ENCODE measurements around the gene HDAC9.
A peak's percentile ranks its signal among the peaks of the same experiment; 100 is the strongest.

Gene HDAC9

DNA sequence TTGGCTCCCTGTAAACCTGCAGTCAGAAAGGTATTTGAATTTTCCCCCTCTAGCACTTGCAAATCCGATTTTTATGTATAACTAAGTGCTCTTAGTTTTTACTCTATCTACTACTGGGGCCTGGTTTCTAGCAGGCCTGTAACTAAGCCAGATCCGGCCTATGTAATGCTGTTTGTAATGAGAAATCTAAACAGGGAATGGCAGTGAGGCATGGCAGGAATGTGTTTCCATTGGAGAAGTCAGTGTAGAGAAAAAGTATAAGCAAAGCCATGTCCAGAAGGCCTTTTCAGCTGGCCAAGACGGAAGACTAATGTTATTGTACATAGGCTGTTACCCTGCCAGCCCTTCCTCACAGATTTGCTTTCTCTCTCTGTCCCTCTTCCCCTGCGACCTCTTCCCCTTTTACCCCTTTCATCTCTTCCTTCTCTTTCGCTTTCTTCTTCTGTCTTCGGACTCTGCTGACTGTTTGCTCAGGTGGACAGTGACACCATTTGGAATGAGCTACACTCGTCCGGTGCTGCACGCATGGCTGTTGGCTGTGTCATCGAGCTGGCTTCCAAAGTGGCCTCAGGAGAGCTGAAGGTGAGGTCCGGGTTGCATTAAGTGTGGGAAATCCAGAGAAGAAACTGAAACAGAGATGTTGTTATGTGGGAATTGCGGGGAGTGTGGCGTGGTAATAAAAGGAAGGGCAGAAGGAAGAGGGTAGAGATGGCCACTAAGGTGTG, 297.5 kb downstream of the HDAC9 start:
- Histone ChIP-seq H3K4me1 (ENCODE audit: control insufficient read depth, insufficient read depth, low read depth, low read length) (peaks cover 5% of the 10 kb centered on the region), H2BK12ac (ENCODE audit: low read length in 2 of 2) (peak overlapping the region in 1 of 2 experiments; percentile 21), H2AFZ (ENCODE audit: low read depth, low read length) (peak overlapping the region; percentile 15), H3K18ac (ENCODE audit: low read depth in 1 of 2, low read length in 2 of 2) (peak overlapping the region; percentile 3 to 35), H3K4me3 (ENCODE audit: insufficient read depth in 1 of 2, low read depth in 1 of 2, low read length in 2 of 2) (no peak overlapping the region), H2BK15ac (ENCODE audit: low read depth, poor library complexity, severe bottlenecking) (no peak overlapping the region), H4K91ac (ENCODE audit: low read length) (no peak overlapping the region), H2BK5ac (ENCODE audit: low read depth, low read length, poor library complexity, severe bottlenecking) (no peak overlapping the region), H3K27me3 (ENCODE audit: control insufficient read depth in 1 of 2, insufficient read depth in 1 of 2, low read length in 2 of 2) (no peaks in the 10 kb centered on the region), H3K4me2 (ENCODE audit: low read length, poor library complexity, severe bottlenecking) (peak overlapping the region; percentile 33), H2AK5ac (ENCODE audit: low read length, severe bottlenecking) (no peak overlapping the region), H4K8ac (ENCODE audit: low read length) (peak overlapping the region; percentile 33), H3K9me3 (ENCODE audit: control insufficient read depth, low read length) (no peaks in the 10 kb centered on the region), H2BK120ac (ENCODE audit: low read depth, low read length) (no peak overlapping the region), H3K27ac (ENCODE audit: low read length, poor library complexity, severe bottlenecking) (peak overlapping the region; percentile 83), H3K9ac (ENCODE audit: low read length) (no peak overlapping the region), H3K36me3 (ENCODE audit: control insufficient read depth in 1 of 2, insufficient read depth in 2 of 2, low read depth in 1 of 2, low read length in 2 of 2) (no peaks in the 10 kb centered on the region), H3K4ac (ENCODE audit: low read depth in 1 of 2, low read length in 2 of 2) (no peak overlapping the region), H3K14ac (ENCODE audit: low read length in 2 of 2) (no peak overlapping the region), H3K23ac (ENCODE audit: low read length in 2 of 2) (no peak overlapping the region), H3K79me1 (replicated peaks; ENCODE audit: low read length, poor library complexity, severe bottlenecking) (no peaks in the 10 kb centered on the region)
- 87% methylated on average over 13 of the region's 13 CpGs for WGBS
- DNase-seq, result peak; percentile 39

DNA sequence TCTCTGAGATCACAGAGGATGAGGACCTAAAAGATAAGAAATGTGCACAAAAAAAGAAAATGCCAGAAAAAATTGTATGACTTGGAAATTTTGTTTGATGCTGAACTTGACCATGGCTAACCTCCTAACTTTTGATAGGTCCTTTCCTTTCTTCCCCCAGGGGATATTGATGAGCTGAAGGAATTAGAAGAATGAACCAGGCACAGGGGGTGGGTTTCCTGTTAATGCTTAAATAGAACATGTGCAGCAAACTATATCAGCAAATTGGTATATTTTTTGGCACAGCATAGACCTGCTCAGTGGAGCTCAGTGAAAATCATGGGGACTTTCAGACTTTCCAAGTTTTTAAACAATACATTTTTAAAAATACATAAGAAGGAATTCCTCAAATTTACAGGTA, 300.7 kb downstream of the HDAC9 start:
- Histone ChIP-seq H3K4me3 (ENCODE audit: insufficient read depth in 1 of 2, low read depth in 1 of 2, low read length in 2 of 2) (no peak overlapping the region), H2AK5ac (ENCODE audit: low read length, severe bottlenecking) (no peak overlapping the region), H2BK5ac (ENCODE audit: low read depth, low read length, poor library complexity, severe bottlenecking) (no peak overlapping the region), H3K23ac (ENCODE audit: low read length in 2 of 2) (no peak overlapping the region), H3K27me3 (ENCODE audit: control insufficient read depth in 1 of 2, insufficient read depth in 1 of 2, low read length in 2 of 2) (no peaks in the 10 kb centered on the region), H3K27ac (ENCODE audit: low read length, poor library complexity, severe bottlenecking) (no peak overlapping the region), H4K91ac (ENCODE audit: low read length) (no peak overlapping the region), H3K18ac (ENCODE audit: low read depth in 1 of 2, low read length in 2 of 2) (no peak overlapping the region), H3K14ac (ENCODE audit: low read length in 2 of 2) (no peak overlapping the region), H3K36me3 (ENCODE audit: control insufficient read depth in 1 of 2, insufficient read depth in 2 of 2, low read depth in 1 of 2, low read length in 2 of 2) (no peaks in the 10 kb centered on the region), H2AFZ (ENCODE audit: low read depth, low read length) (no peak overlapping the region), H3K4ac (ENCODE audit: low read depth in 1 of 2, low read length in 2 of 2) (no peak overlapping the region), H2BK12ac (ENCODE audit: low read length in 2 of 2) (no peak overlapping the region), H2BK15ac (ENCODE audit: low read depth, poor library complexity, severe bottlenecking) (no peak overlapping the region), H3K9me3 (ENCODE audit: control insufficient read depth, low read length) (no peaks in the 10 kb centered on the region), H3K4me2 (ENCODE audit: low read length, poor library complexity, severe bottlenecking) (no peak overlapping the region), H2BK120ac (ENCODE audit: low read depth, low read length) (no peak overlapping the region), H4K8ac (ENCODE audit: low read length) (no peak overlapping the region), H3K9ac (ENCODE audit: low read length) (no peak overlapping the region), H3K4me1 (ENCODE audit: control insufficient read depth, insufficient read depth, low read depth, low read length) (peaks cover 5% of the 10 kb centered on the region), H3K79me1 (replicated peaks; ENCODE audit: low read length, poor library complexity, severe bottlenecking) (no peaks in the 10 kb centered on the region)
- DNase-seq, result no peak

DNA sequence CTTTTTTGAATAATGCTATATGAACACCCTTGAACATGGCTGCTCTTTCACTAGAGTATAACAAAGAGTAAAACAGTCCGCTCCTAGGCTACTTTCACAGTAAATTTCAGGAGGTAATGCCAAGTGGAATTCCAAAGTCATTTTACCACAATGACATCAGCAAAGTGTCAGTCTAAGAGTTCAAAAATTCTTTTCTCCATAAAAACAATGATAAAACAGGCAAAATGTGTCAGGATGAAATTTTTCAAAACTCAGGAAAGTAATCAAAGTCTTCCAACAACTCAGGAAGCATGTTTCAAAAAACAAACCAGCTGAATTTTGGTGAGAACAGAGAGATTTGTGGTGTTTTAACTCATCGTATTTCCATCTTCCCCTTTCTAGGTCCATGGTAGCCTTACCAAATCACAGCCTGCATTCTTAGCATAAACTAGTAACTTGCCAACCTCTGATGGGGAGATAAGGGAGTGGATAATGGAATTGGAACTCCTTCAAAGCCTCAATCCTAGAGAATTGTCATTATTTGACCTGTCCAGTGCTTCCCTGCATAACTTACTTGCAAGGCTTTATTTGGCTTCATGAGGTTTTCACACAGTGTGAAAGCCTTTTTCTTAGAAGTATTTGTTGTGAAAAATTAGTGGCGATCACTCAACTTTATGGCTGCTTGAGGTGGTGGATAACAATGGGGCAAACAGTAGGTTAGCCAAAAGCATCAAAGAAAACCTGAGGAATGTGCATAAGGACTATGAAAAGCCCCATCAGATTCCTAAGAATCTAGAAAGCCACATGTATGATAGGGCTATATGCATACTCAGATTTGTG, 302.7 kb downstream of the HDAC9 start:
- Histone ChIP-seq H3K4ac (ENCODE audit: low read depth in 1 of 2, low read length in 2 of 2) (no peak overlapping the region), H3K27ac (ENCODE audit: low read length, poor library complexity, severe bottlenecking) (no peak overlapping the region), H2BK12ac (ENCODE audit: low read length in 2 of 2) (no peak overlapping the region), H2BK5ac (ENCODE audit: low read depth, low read length, poor library complexity, severe bottlenecking) (no peak overlapping the region), H3K79me1 (replicated peaks; ENCODE audit: low read length, poor library complexity, severe bottlenecking) (no peaks in the 10 kb centered on the region), H3K9me3 (ENCODE audit: control insufficient read depth, low read length) (no peaks in the 10 kb centered on the region), H2BK15ac (ENCODE audit: low read depth, poor library complexity, severe bottlenecking) (no peak overlapping the region), H2BK120ac (ENCODE audit: low read depth, low read length) (no peak overlapping the region), H2AK5ac (ENCODE audit: low read length, severe bottlenecking) (no peak overlapping the region), H4K8ac (ENCODE audit: low read length) (no peak overlapping the region), H3K4me2 (ENCODE audit: low read length, poor library complexity, severe bottlenecking) (no peak overlapping the region), H3K18ac (ENCODE audit: low read depth in 1 of 2, low read length in 2 of 2) (no peak overlapping the region), H3K23ac (ENCODE audit: low read length in 2 of 2) (no peak overlapping the region), H4K91ac (ENCODE audit: low read length) (no peak overlapping the region), H3K4me1 (ENCODE audit: control insufficient read depth, insufficient read depth, low read depth, low read length) (peaks cover 2% of the 10 kb centered on the region), H2AFZ (ENCODE audit: low read depth, low read length) (no peak overlapping the region), H3K27me3 (ENCODE audit: control insufficient read depth in 1 of 2, insufficient read depth in 1 of 2, low read length in 2 of 2) (no peaks in the 10 kb centered on the region), H3K14ac (ENCODE audit: low read length in 2 of 2) (no peak overlapping the region), H3K9ac (ENCODE audit: low read length) (no peak overlapping the region), H3K4me3 (ENCODE audit: insufficient read depth in 1 of 2, low read depth in 1 of 2, low read length in 2 of 2) (no peak overlapping the region), H3K36me3 (ENCODE audit: control insufficient read depth in 1 of 2, insufficient read depth in 2 of 2, low read depth in 1 of 2, low read length in 2 of 2) (no peaks in the 10 kb centered on the region)
- no peak for DNase-seq
- WGBS, result 90% methylated on average over 2 of the region's 3 CpGs

DNA sequence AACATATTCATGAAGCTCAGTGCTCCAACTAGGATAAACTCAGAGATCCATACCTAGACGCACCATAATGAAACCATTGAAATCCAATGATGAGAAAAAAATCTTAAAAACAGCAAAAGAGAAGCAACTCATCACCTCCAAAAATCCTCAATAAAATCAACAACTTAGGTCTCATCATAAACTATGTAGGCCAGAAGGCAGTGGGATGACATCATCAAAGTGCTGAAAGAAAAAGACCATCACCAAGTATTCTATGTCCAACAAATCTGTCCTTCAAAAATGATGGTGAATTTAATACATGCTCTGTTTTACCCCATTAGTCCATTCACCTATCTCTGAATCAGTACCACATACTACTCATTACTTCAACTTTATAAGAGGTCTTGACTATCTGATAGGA, 304.4 kb downstream of the HDAC9 start:
- no peaks in the 10 kb centered on the region for H3K4me1 ChIP-seq (ENCODE audit: control insufficient read depth, insufficient read depth, low read depth, low read length)
- H2BK12ac ChIP-seq (ENCODE audit: low read length in 2 of 2), result no peak overlapping the region
- H2AK5ac ChIP-seq (ENCODE audit: low read length, severe bottlenecking), result no peak overlapping the region
- no peak overlapping the region for H3K4ac ChIP-seq (ENCODE audit: low read depth in 1 of 2, low read length in 2 of 2)
- no peak overlapping the region for H3K4me3 ChIP-seq (ENCODE audit: insufficient read depth in 1 of 2, low read depth in 1 of 2, low read length in 2 of 2)
- no peak overlapping the region for H3K9ac ChIP-seq (ENCODE audit: low read length)
- H3K36me3 ChIP-seq (ENCODE audit: control insufficient read depth in 1 of 2, insufficient read depth in 2 of 2, low read depth in 1 of 2, low read length in 2 of 2), result no peaks in the 10 kb centered on the region
- no peaks in the 10 kb centered on the region for H3K79me1 ChIP-seq (replicated peaks; ENCODE audit: low read length, poor library complexity, severe bottlenecking)
- H2BK5ac ChIP-seq (ENCODE audit: low read depth, low read length, poor library complexity, severe bottlenecking), result no peak overlapping the region
- H4K91ac ChIP-seq (ENCODE audit: low read length), result no peak overlapping the region
- no peaks in the 10 kb centered on the region for H3K9me3 ChIP-seq (ENCODE audit: control insufficient read depth, low read length)
- no peak overlapping the region for H4K8ac ChIP-seq (ENCODE audit: low read length)
- no peak overlapping the region for H2BK120ac ChIP-seq (ENCODE audit: low read depth, low read length)
- no peak for DNase-seq
- no peak overlapping the region for H3K23ac ChIP-seq (ENCODE audit: low read length in 2 of 2)
- H3K27ac ChIP-seq (ENCODE audit: low read length, poor library complexity, severe bottlenecking), result no peak overlapping the region
- no peak overlapping the region for H3K4me2 ChIP-seq (ENCODE audit: low read length, poor library complexity, severe bottlenecking)
- no peak overlapping the region for H3K14ac ChIP-seq (ENCODE audit: low read length in 2 of 2)
- 94% methylated on average over 1 of the region's 1 CpG for WGBS
- no peak overlapping the region for H2BK15ac ChIP-seq (ENCODE audit: low read depth, poor library complexity, severe bottlenecking)
- H3K27me3 ChIP-seq (ENCODE audit: control insufficient read depth in 1 of 2, insufficient read depth in 1 of 2, low read length in 2 of 2), result no peaks in the 10 kb centered on the region
- no peak overlapping the region for H3K18ac ChIP-seq (ENCODE audit: low read depth in 1 of 2, low read length in 2 of 2)
- H2AFZ ChIP-seq (ENCODE audit: low read depth, low read length), result no peak overlapping the region
